NCI-H446 (cell line): ENCODE results near the gene PLA2G2E.
"Not testable (repeated sequence)": the region's sequence is repeated elsewhere in the genome, so short reads cannot be mapped to it uniquely, and the experiment has no call there.

Experiments used
- DNase-seq, 2 experiments: peaks; one replicate each; lab custom pipeline; 2025; lab: John Stamatoyannopoulos, UW

Gene PLA2G2E

DNA sequence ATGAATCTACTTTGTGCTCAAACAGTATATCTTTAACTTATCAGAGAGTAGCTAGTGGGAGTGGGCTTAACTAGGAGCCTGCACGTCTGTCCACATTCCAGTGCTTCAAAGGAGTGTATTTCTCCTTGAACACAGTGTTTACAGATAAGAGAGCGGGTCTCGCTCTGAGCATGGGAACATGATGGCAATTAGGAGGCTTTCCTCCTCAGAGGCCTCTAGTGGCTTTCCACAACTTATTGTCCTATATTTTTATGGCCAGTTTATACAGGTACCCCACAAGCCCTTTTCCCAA lies 3.7 kb upstream of the PLA2G2E start:
- not testable (repeated sequence) for DNase-seq

DNA sequence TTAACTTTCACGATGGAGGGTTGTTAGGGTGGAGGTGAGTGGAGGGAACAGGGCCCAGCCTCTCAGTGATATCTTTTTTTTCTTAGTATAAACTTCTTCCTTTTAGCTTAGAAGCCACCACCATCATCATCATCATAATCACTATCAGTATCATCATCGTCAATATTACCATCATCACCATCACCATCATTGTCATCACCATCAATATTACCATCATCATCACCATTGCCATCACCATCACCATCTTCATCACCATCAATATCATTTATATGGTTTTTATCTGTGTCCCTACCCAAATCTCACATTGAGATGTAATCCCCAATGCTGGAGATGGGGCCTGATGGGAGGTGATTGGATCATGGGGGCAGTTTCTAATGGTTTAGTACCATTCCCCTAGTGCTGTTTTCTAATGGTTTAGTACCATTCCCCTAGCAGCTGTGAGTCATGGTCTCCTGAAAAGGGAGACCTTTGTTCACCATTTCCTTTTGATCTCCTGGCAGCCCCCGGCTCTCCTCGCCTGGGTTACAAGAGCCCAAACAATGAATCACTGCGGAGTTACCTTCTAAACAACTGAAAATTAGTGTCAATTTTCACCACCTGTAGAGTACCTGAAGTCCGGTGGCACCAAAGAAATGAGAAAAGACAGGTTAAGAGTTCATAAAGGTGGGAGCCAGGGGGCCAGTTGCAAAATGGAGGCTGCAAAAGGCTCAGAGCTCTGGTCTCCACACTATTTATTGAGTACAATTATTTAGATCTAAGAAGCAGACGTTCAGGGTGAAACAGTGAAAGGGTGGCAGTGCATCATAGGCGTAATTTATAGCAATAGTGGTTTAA lies 3.1 kb upstream of the PLA2G2E start:
- DNase-seq, result no peak

DNA sequence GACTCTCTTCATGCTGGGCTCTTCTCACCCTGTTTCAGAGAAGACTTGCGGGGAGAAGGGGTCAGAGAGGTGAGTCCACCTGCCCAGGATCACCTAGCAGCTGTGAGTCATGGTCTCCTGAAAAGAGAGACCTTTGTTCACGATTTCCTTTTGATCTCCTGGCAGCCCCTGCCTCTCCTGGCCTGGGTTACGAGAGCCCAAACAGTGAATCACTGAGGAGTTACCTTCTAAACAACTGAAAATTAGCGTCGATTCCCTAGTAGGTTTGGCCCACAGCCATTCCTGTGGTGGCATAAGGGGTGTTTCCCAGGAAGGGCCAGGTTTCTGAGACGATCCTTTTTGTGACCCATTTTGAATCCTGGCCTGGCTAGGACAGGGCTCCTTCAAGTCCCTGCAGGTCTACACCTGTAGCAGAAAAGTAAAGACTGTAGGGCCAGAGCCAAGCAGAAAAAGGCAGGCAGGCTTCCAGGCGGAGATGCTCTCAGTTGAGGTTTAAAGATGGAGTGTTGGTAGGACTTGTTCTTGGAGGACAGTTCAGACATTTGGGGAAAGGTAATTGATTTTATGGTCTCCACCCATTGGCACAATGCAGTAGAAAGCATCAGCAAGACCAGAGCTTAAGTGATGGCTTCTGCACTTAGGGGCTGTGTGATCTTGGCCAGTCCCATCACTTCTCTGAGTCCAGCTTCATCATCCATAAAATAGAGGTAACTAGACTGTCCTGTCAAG lies 2.1 kb upstream of the PLA2G2E start:
- DNase-seq, result no peak

DNA sequence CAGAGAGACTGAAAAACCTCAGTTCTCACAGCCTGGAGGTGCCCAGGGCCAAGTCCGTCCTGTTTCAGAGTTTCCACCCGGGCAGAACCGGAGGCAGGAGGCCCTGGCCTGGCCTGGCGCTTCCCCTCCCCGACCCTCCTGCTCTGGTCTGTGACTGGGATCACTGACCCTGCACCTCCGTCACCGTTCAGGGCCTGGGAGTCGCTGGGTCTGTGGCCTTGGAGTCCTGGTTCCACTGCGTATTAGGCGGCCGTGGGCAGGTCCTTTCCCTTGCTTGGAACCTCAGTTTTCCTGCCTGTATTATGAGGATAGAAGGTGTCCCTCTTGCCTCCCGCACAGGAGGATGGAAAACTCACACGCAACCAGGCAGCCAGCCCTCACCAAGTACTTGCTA lies 533 bp upstream of the PLA2G2E start:
- DNase-seq, result no peak

DNA sequence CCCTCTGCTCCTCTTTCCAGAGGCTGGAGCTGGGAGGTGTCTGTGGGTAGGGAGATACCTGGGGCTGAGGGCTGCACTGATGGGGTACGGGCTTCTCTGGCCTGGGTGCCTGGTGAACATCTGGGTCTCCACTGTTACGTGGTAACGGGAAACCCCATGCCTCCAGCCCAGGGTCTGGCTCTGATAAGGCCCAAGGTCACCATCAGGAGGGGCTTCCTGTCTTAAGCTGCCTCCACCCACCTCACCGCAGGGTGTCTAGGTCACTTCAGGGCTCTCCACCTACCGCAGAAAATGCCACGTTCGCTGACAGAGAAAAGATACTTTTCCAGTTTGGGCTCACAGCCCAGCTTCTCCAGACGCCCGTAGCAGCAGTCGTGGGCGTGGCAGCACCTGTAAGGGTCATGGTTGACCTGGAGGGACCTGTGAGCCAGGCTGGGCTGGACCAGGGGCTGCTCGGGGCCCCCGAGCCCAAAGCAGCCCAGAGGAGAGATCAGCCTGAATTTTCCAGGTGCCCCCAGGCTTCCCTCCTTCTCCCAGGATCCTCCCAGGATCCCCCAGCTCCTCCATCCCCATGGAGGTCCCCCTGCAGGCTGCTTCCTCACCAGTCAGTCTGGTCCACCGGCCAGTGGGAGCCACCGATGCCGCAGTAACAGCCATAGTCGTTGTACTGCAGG lies 1.3 kb downstream of the PLA2G2E start:
- no peak for DNase-seq

DNA sequence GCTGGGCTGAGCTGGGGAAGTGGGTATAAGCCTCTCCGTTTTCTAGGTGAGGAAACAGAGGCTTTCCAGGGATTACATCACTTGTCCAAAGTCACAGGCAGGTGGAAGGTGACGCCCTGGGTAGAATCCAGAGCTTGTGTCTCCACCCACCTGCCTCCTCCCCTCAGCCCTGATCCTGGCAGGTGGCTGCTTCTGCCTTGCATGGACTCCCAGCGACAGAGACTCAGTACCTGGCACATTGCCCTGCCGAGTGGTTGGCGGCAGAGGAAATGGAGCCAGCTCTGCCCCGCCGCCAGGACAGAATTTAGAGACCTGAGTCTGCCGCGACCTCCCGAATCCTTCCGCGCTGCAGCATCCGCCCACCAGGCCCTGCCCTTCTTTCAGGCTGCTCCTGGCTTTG lies 2.1 kb downstream of the PLA2G2E start:
- peak in 1 of 2 experiments; percentile 20 for DNase-seq

DNA sequence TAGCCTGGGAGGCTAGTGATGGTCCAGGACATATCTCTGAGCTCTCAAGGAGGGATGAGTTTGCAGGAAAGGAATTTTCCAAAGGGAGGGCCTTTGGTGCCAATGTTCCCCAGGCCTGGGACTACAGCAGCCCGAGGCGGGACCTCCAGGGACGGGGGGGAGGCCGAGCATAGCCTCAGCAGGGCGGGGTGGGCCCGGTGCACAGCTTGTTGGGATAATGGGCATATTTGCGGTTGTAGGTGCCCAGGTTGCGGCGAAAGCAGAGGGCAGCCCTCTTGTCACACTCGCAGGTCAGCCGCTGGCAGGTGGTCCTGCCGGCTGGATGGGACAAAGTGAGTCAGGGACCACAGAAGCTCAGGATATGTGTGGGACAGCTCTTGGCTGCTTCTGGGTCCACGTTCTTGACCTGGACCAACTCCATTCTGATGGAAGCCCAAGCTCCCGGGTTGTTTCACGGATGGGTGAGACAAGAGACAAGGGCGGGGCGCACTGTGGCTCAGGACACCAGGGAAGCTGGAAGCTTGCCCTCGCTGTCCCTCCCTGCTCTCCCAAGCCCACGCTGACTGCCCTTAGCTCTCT lies 3.2 kb downstream of the PLA2G2E start:
- no peak for DNase-seq

DNA sequence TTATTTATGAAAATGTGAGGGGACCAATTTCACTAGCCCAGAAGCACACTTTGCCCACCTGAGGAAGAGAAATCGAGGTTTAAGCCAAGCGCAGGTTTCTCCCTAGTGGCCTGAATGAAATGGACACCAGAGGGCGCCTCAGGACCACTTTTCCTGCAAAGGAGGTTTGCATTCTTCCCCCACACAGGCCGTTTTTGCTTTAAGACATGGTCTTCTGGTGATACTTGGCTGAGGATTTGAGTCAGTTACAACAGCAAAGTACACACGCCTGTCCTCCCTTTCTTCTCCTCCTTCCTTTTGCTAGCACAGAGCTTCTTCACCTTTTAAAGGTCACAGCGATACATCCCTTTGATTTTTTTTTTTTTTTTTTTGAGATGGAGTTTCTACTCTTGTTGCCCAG lies 5.4 kb downstream of the PLA2G2E start:
- DNase-seq, result peak; percentile 72 to 86

DNA sequence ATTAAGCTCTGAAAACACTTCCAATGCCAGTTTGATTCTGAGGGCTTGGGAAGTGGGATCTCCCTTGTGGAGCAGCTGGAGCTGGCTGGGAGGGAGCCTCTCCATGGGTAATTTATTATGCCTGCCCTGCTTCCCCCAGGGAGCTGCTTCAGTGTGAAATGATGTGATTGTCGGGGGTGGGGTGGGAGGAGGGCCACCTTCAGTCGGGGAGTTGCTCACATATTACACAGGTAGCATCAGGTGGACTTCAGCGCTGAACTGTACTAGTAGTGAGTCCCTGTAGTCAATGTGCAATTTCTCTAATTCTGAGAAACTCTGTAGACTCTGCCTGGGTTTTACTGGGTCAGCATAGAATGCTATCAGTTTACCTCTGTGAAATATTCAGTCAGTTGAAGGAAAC lies 12.8 kb downstream of the PLA2G2E start:
- DNase-seq, result no peak

DNA sequence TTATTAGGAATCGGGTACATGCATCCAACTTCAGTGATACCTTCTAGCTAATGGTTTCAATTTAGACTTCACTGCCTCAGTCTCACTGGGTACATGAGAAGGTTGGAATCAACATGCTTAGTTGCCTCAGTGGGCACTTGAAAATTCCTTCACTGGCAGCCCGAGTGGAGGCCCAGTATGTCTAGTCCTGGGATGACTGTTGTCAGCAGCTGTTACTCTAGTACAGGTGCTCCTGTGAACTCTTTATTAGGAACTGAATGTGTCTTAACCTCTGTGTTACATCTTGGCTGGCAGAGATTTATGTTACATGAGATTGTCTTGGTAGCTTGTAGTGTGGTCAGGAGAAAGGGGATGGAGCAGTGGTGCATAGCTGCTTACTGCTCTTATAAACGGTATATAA lies 13.4 kb downstream of the PLA2G2E start:
- no peak for DNase-seq

DNA sequence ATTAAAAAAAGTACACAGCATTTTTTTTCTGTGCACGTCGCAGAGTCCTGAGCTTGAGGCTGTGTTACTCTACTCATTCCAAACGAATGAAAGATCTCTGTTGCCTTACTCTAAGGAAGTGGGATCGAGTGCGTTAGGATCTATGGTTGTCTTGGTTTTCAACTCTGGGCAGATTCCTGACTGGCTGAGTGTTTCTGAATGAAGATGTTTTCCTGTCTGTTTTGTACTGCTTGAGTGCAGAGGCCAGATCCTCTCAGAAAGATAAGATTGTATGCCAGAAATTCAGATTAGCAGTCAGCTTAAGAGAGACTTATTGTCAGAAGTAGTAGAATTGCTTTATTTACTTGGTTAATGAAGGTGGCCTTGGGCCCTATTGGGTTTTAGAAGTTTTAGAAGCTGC lies 14.0 kb downstream of the PLA2G2E start:
- DNase-seq, result no peak

DNA sequence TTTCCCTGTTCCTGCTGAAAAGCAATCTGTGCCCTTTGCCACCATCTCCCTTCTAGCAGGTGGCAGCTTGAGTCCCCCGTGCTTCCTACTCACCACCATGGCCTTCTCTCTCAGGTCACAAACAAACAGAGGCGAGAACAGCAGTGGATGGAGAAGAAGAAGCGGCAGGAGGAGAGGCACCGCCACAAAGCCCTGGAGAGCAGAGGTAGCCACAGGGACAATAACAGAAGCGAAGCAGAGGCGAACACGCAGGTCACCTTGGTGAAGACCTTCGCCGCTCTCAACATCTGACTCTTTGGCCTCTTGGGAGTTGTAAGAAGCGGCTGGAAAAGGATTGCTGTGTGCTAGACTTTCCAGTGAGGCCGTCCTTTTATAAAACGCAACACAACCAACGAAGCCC lies 16.0 kb downstream of the PLA2G2E start:
- no peak for DNase-seq

DNA sequence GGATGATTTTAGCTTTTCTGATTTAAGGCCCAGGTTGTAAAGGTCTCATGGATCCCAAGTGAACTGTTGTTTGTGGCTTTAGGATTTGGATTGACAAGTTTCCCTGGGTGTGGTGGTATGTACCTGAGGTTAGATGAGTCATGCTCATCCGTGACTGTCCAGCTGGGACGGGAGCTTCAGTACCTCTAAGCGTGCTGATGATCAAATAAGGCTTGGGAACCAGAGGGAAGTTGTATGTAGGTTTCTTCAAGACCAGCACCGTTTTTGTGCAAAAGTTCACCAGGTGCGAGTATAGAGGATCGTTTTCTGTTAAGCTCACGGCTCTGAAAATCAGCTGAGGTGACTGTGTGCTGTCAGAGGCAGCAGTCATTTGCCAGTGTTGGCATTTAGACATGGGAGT lies 19.8 kb downstream of the PLA2G2E start:
- DNase-seq, result no peak

DNA sequence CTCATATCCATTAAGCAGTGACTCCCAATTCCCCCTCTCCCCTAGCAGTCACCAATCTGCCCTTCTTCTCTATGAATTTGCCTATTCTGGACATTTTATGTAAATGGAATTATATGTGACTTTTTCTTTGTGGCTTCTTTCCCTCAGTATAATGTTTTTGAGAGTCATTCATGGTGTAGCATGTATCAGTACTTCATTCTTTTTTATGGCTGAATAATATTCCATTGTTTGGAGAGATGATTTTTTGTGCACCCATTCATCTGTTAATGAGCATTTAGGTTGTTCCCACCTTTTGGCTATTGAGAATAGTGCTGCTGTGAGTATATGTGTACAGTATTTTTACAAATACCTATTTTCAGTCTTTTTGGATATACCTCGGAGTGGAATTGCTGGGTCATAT lies 21.8 kb downstream of the PLA2G2E start:
- DNase-seq, result no peak

DNA sequence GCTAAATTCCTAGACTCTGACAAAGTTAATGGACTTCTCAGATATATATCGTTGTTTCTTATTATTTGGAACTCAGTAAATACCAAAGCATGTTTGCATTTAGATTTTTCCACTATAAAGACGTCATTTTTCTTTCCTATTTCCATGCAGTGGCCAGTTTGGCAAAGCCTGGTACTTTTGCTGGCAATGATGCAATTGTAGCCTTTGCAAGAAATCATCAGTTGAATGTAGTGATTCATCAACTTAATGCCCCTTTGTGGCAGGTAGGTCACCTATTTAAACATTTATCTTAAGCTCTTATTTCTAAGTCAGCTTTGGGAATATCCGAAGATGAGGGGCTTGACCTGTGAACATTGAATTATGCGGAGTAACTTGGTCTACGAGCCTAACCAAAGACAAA lies 29.2 kb downstream of the PLA2G2E start:
- no peak for DNase-seq

DNA sequence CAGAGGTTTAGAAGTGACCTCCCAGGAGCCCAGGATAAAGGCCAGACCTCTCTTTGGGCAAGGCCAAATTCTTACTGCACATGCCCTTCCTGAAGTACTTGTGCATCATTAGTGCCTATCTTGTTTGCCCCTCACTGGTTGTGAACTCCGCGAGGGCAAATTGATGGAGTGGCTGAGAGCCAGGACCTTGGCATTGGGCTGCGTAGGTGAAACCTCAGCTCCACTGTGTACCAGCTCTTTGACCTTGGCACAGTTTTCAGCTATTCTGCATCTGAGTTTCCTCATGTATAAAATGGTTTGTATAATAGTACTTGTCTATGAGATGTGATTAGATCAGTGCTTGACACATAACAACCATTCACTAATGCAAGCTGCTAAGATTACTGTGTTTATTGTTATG lies 29.7 kb downstream of the PLA2G2E start:
- no peak for DNase-seq

DNA sequence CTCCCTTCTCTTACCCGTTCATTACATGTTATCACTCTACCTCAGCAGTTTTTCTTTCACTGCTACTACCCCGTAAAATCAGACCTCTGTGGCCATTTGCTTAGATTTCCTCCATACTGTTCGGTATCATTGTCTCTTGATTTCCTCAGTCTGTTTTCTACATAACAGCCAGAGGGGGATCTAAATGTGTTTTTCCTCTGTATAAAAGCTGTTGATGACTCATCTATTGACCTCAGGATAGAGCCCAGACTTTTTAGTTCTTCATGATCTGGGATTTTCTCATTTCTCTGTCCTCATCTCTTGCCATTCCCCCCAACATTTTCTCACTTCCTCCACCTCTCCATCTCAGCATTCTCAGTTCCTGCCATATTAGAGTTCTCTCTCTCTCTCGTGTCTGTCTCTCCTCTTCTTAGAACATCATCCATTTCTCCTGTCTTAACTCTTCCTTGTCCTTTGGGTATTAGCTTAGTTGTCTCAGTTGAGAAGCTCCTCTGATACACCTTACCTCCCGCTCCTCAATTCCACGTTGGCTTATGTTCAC lies 30.7 kb downstream of the PLA2G2E start:
- no peak for DNase-seq

DNA sequence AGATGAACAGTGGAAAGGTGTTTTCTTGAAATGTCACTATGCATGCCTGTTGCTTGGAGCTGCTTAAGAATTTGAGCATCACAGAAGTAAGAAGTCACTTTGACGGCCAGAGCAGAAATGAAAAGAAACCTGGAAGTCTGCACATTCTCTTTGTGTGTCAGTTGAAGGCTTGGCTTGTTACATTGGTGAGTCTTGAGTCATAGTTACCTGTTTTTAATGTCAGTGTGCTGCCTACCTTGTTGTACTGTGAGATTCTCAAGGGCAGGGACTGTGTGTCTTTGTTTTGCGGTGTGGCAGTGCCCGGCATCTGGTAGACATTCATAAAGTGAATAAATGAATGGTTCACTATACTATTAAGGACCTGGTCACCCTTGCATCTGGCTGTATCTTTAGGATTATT lies 31.3 kb downstream of the PLA2G2E start:
- DNase-seq, result no peak

DNA sequence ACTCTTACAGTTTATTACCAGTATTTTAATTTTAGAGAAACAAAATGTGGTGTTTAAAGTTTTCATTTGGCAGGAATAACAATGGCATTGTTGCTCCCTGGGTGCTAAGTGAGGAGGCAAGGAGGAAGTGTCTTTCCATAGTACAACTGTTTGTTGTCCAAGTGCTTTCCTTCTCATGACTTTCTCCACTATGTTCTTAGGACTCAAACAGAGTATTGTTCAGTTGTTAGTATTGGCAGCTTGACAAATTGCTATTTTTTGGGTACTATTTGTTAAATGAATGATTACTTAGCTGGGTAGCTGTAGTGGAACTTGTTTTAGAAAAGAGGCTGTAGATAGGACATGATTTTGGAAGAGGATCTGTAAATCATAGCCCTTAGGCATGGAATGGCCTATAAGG lies 33.8 kb downstream of the PLA2G2E start:
- DNase-seq, result no peak

DNA sequence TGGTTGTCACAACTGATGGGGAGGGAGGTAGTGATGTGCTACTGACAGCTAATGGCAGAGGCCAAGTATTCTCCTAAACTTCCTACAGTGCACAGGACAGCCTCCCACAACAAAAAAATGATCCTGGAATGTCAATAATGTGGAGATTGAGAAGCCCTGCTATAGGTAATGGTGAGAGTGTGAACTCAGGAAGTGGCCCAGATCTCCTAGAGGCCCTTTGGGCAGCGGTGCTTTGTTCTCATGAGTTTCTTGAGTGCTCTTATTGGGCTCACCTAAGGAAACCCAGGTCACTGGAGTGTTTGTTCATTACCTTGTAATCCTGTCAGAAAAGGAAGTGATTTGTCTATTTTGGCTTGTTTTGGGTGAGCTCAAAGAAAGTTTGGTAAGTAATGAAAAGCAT lies 35.3 kb downstream of the PLA2G2E start:
- no peak for DNase-seq

DNA sequence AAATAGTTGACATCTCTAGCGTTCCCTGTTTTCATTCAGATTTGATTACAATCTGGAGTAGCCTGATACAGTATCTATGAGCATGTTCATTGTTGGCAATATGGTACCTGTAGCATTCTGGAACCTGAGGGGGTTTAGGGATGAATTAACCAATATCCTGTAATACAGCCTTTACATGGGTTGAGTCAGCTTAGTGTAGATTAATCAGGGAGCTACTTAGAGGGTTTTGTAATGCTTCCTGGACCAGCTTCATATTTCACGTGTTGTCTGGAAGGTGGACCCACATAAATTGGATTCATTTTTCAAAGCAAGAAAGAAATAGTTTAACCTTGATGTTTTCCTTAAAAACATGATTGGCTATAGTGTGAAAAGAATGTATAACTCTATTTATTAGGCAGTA lies 37.6 kb downstream of the PLA2G2E start:
- DNase-seq, result no peak

DNA sequence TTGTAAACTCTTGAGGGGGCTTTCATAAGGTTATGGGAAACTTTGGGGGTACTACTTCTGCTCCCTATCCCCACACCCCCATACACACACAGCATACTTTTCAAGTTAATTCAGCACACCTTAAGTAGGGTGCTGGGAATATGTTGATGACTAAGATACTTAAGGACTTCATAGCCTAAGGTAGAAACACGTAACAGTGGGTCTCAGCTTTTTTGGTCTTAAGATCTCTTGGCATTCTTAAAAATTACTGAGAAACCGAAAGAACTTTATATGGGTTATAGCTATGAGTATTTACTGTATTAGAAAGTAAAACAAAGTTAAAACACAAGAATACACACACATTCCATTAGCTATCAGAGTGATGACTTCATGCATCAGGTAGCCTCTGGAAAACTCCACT lies 39.1 kb downstream of the PLA2G2E start:
- DNase-seq, result no peak
